KBM-7 (cell line): ENCODE measurements around the gene PARS2.

ENCODE experiments used
- DNase-seq: peaks from one replicate; pipeline ENCODE4 v3.0.0-alpha.2; 2015
- in situ Hi-C: fragments of 300-500 bp; cut with MboI; formaldehyde crosslinking; loops from 2 replicates; pipeline ENCODE4 v1.14.3; 2020; ENCODE audit warnings: low sequenced_read_pairs, low pct_unique_long_range_greater_than_20kb, mixed read lengths

Gene PARS2

GRCh38 chr1:54745274-54745673 lies 19.0 kb downstream of the PARS2 start:
- DNase-seq, result no peak
- in situ Hi-C loops, result no loop called here

GRCh38 chr1:54744696-54745095 lies 19.6 kb downstream of the PARS2 start:
- DNase-seq, result no peak
- in situ Hi-C loops, result no loop called here

- in situ Hi-C loops, result no loop called here
- DNase-seq, result no peak
These were observed 20.7 kb downstream of the PARS2 start for GRCh38 chr1:54743416-54744226.

- in situ Hi-C loops, result no loop called here
- DNase-seq, result no peak
These were observed 22.0 kb downstream of the PARS2 start for GRCh38 chr1:54742282-54742681.

- in situ Hi-C loops, result no loop called here
- no peak for DNase-seq
These were observed 22.8 kb downstream of the PARS2 start for GRCh38 chr1:54741531-54741930.

GRCh38 chr1:54738244-54738643 lies 26.1 kb downstream of the PARS2 start:
- in situ Hi-C loops, result no loop called here
- DNase-seq, result no peak

- in situ Hi-C loops, result no loop called here
- no peak for DNase-seq
These were observed 27.6 kb downstream of the PARS2 start for GRCh38 chr1:54736685-54737084.

GRCh38 chr1:54728027-54728426 lies 36.3 kb downstream of the PARS2 start:
- DNase-seq, result no peak
- in situ Hi-C loops, result no loop called here

GRCh38 chr1:54724771-54725170 lies 39.6 kb downstream of the PARS2 start:
- in situ Hi-C loops, result no loop called here
- DNase-seq, result no peak

- DNase-seq, result no peak
- in situ Hi-C loops, result no loop called here
These were observed 40.3 kb downstream of the PARS2 start for GRCh38 chr1:54723985-54724384.

GRCh38 chr1:54721719-54722118 lies 42.6 kb downstream of the PARS2 start:
- in situ Hi-C loops, result no loop called here
- no peak for DNase-seq

- in situ Hi-C loops, result no loop called here
- no peak for DNase-seq
These were observed 47.9 kb downstream of the PARS2 start for GRCh38 chr1:54716299-54717047.

- in situ Hi-C loops, result no loop called here
- DNase-seq, result peak; percentile 86
These were observed 48.6 kb downstream of the PARS2 start, which contains the start of gene TTC4 for GRCh38 chr1:54715493-54716298. Gene TTC4, plus strand, starts transcription at chr1:54715861. Its CDS starts 48 bp downstream, at chr1:54715909.

- in situ Hi-C loops, result no loop called here
- no peak for DNase-seq
These were observed 49.3 kb downstream of the PARS2 start for GRCh38 chr1:54714881-54715492.

GRCh38 chr1:54711536-54711935 lies 52.8 kb downstream of the PARS2 start:
- in situ Hi-C loops, result no loop called here
- no peak for DNase-seq

- in situ Hi-C loops, result no loop called here
- no peak for DNase-seq
These were observed 53.5 kb downstream of the PARS2 start for GRCh38 chr1:54710841-54711240.

GRCh38 chr1:54710434-54710833 lies 53.9 kb downstream of the PARS2 start:
- no peak for DNase-seq
- in situ Hi-C loops, result no loop called here

GRCh38 chr1:54709547-54710292 lies 54.6 kb downstream of the PARS2 start:
- DNase-seq, result no peak
- in situ Hi-C loops, result no loop called here

- no peak for DNase-seq
- in situ Hi-C loops, result no loop called here
These were observed 55.9 kb downstream of the PARS2 start for GRCh38 chr1:54708385-54708784.
